Fibroblast of villous mesenchyme (primary cell): ENCODE data around the gene MTO1. TPM values are rescaled to one million over a fixed set of nuclear protein-coding genes. Genes with fewer than 3 reads are reported as not detected.
"Not testable (repeated sequence)": the region's sequence is repeated elsewhere in the genome, so short reads cannot be mapped to it uniquely, and the experiment has no call there.

Experiments used
- DNase-seq: peaks from one replicate; pipeline ENCODE4 v3.0.0-alpha.2; 2010; ENCODE audit warnings: low read depth
- H3K4me3 ChIP-seq: 2 replicates; pipeline ENCODE4 v1.5.1; 2011; ENCODE audit warnings: low read depth, mild to moderate bottlenecking, low read length
- CTCF ChIP-seq: IDR thresholded peaks from 2 replicates; pipeline ENCODE4 v1.5.1; 2012; ENCODE audit warnings: low read depth, mild to moderate bottlenecking, low read length; ENCODE audit not compliant: insufficient read depth
- total RNA-seq: library from RNA; depleted of rRNA; stranded (reverse); fragments of >200 nt; gene quantifications from 2 replicates; pipeline ENCODE4 v1.2.3, GENCODE V29; 2012

MTO1 gene
- total RNA-seq, 1 donor: 59.2 TPM

- no peak overlapping the region for H3K4me3 ChIP-seq
- no peak for TF ChIP-seq CTCF
- DNase-seq: no peak
Measured at GRCh38 chr6:73504160-73504559, 42.6 kb downstream of the MTO1 start.

- no peak for DNase-seq
- no peak overlapping the region for H3K4me3 ChIP-seq
- no peak for TF ChIP-seq CTCF
Measured at GRCh38 chr6:73505142-73505541, 43.6 kb downstream of the MTO1 start.

- DNase-seq, H3K4me3 ChIP-seq: not testable (repeated sequence)
Measured at GRCh38 chr6:73505705-73506104, 44.2 kb downstream of the MTO1 start.

GRCh38 chr6:73506246-73506645, 44.7 kb downstream of the MTO1 start:
- TF ChIP-seq CTCF: no peak
- no peak overlapping the region for H3K4me3 ChIP-seq
- DNase-seq: no peak

- no peak for TF ChIP-seq CTCF
Measured at GRCh38 chr6:73508776-73509175, 47.2 kb downstream of the MTO1 start.

GRCh38 chr6:73509851-73510250, 48.3 kb downstream of the MTO1 start:
- no peak overlapping the region for H3K4me3 ChIP-seq
- no peak for TF ChIP-seq CTCF
- DNase-seq: no peak

More at GRCh38 chr6:73508776-73509175, 47.2 kb downstream of the MTO1 start:
- DNase-seq: no peak
- H3K4me3 ChIP-seq: no peak overlapping the region

GRCh38 chr6:73511796-73512195, 50.3 kb downstream of the MTO1 start:
- no peak for DNase-seq
- H3K4me3 ChIP-seq: no peak overlapping the region
- no peak for TF ChIP-seq CTCF
